Nephron (organoid): ENCODE data around the gene ZNF536.
"Not testable (repeated sequence)": the region's sequence is repeated elsewhere in the genome, so short reads cannot be mapped to it uniquely, and the experiment has no call there.

Source experiments
- H3K27ac Mint-ChIP-seq, 3 experiments: 2 replicates each; pipeline ENCODE4 v1.8.0; 2020; ENCODE audit warnings: mixed read lengths in 3 of 3, mild to moderate bottlenecking in 2 of 3, moderate library complexity in 1 of 3
- H3K27me3 Mint-ChIP-seq: 2 replicates; pipeline ENCODE4 v1.8.0; 2021; ENCODE audit warnings: low read depth, mild to moderate bottlenecking, moderate library complexity, mixed read lengths
- H3K36me3 Mint-ChIP-seq: 2 replicates; pipeline ENCODE4 v1.8.0; 2020; ENCODE audit warnings: low read depth, mixed read lengths
- H3K4me1 Mint-ChIP-seq: 2 replicates; pipeline ENCODE4 v1.8.0; 2020; ENCODE audit warnings: mixed read lengths
- H3K4me3 Mint-ChIP-seq, 3 experiments: 2 replicates each; pipeline ENCODE4 v1.8.0; 2020; ENCODE audit warnings: mild to moderate bottlenecking in 3 of 3, mixed read lengths in 3 of 3, moderate library complexity in 2 of 3
- H3K9me3 Mint-ChIP-seq: 2 replicates; pipeline ENCODE4 v1.8.0; 2020; ENCODE audit warnings: mixed read lengths
- TF ChIP-seq, protein P1 (sequence below), 3 experiments: fragments of 200-600 bp; sonication (generic); IDR thresholded peaks; one replicate each; pipeline ENCODE4 v1.5.0; 2021; ENCODE audit warnings: antibody characterized with exemption in 3 of 3; ENCODE audit not compliant: unreplicated experiment in 3 of 3

Gene ZNF536

DNA sequence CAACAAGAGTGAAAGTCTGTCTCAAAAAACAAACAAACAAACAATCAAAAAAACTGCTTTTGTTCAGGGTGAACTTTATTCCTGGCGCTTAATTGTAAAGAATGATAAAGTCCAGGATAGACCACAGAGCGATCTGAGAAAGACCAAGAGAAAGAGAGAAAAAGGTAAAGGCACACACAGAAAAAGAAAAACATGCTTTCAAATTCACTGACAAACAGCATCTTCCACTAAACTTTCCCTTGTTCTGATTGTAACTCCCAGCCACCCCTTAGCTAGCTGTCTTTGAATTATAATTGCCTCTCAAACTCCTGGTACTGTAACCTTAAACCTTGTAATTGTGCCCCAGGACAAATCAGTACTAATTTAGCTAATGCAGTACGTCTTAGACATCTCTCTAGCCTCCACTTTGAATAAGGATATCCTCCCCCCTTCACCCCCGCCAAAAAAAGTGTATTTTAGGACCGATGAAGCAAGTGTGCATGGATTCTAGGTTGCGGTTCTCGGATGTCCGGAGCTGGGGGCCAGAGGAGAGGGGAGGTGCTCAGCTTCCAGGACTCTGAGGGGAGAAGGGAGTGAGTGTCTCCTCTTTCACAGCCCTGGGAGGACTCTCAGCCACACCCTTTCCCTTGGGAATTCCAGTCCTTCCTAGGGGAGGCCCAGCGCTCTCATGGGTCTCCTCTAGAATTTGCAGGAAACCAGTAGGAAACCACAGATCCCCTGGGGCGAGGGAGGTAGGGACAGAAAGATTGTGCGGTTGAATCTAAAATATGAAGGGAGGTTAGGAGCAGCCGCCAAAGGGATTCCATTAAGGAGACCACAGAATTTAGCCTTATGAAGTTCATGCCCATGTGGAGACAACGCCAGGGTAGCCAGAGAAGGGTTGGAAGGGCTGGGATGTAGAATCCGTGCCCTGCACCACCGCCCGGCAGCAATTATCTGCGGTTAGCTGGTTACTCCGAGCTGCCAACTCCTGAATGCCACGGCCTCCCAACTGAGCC is 19.7 kb downstream of the ZNF536 start:
- no peak overlapping the region for H3K27ac Mint-ChIP-seq
- peaks cover 54% of the 10 kb centered on the region for H3K27me3 Mint-ChIP-seq
- no peaks in the 10 kb centered on the region for H3K9me3 Mint-ChIP-seq
- no peak overlapping the region for H3K4me3 Mint-ChIP-seq
- peaks cover 6% of the 10 kb centered on the region for H3K4me1 Mint-ChIP-seq
- TF ChIP-seq, protein P1, sequence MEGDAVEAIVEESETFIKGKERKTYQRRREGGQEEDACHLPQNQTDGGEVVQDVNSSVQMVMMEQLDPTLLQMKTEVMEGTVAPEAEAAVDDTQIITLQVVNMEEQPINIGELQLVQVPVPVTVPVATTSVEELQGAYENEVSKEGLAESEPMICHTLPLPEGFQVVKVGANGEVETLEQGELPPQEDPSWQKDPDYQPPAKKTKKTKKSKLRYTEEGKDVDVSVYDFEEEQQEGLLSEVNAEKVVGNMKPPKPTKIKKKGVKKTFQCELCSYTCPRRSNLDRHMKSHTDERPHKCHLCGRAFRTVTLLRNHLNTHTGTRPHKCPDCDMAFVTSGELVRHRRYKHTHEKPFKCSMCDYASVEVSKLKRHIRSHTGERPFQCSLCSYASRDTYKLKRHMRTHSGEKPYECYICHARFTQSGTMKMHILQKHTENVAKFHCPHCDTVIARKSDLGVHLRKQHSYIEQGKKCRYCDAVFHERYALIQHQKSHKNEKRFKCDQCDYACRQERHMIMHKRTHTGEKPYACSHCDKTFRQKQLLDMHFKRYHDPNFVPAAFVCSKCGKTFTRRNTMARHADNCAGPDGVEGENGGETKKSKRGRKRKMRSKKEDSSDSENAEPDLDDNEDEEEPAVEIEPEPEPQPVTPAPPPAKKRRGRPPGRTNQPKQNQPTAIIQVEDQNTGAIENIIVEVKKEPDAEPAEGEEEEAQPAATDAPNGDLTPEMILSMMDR (IDR thresholded peaks at IDR 0.05; ENCODE audit: unreplicated experiment in 3 of 3): no peak
- H3K36me3 Mint-ChIP-seq: no peaks in the 10 kb centered on the region

DNA sequence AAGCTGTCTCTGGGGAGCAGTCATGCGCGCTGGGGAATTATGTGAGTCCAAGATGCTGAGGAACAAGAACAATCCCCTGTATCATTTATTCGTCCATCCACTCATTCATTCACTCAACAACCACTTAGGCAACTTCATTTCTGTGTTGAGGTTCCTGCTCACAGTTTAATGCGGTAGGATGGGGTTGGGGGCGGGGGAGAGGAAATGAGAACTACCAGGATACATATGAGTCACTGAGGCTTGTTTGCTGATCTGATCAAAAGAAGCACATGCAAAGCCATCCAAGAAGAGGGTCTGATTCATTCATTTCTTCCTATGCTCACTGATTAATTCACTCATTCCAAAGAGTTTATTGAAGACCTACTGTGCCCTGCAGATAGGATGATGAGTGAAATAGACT is 20.9 kb downstream of the ZNF536 start:
- no peak overlapping the region for H3K4me3 Mint-ChIP-seq
- no peak overlapping the region for H3K27ac Mint-ChIP-seq
- no peaks in the 10 kb centered on the region for H3K36me3 Mint-ChIP-seq
- TF ChIP-seq, protein P1 (IDR thresholded peaks at IDR 0.05; ENCODE audit: unreplicated experiment in 3 of 3): no peak
- peaks cover 53% of the 10 kb centered on the region for H3K27me3 Mint-ChIP-seq
- peaks cover 6% of the 10 kb centered on the region for H3K4me1 Mint-ChIP-seq
- no peaks in the 10 kb centered on the region for H3K9me3 Mint-ChIP-seq

DNA sequence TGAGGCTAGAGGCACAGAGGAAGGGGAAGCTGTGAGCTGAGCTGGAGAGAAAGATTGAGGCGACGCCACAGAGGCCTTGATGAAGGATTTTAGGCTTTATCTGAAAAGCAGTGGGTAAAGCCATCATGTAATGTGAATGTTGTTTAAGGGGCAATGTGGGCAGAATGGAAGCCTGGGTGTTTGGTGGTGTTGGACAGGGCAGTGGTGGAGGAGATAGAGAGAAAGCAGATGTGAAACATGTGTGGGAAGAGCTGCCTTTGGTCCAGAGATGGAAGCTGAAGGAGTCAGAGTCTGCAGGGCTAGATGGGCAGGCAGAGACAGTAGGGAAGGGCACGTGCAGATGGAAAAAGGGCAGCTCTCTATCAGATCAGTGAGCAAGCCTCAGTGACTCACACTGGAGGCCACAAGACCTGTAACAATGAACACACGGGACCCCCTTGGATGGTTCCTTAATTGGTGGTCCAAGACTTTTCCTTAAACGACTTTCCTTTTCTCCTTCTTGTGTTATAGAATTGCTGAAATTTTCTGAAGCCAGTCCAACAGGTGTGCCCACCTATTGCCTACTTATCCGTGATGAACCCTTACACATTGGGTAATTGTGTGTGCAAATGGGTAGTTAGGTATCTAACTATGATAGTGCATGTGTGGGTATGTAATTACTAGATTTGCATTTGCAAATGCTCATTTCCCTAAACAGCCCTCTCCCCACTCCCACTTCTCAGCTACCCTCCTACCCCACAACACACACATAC is 21.7 kb downstream of the ZNF536 start:
- no peak overlapping the region for H3K27ac Mint-ChIP-seq
- TF ChIP-seq, protein P1 (IDR thresholded peaks at IDR 0.05; ENCODE audit: unreplicated experiment in 3 of 3): no peak
- H3K27me3 Mint-ChIP-seq: peaks cover 53% of the 10 kb centered on the region
- H3K9me3 Mint-ChIP-seq: no peaks in the 10 kb centered on the region
- no peaks in the 10 kb centered on the region for H3K36me3 Mint-ChIP-seq
- H3K4me3 Mint-ChIP-seq: no peak overlapping the region
- H3K4me1 Mint-ChIP-seq: peaks cover 6% of the 10 kb centered on the region

DNA sequence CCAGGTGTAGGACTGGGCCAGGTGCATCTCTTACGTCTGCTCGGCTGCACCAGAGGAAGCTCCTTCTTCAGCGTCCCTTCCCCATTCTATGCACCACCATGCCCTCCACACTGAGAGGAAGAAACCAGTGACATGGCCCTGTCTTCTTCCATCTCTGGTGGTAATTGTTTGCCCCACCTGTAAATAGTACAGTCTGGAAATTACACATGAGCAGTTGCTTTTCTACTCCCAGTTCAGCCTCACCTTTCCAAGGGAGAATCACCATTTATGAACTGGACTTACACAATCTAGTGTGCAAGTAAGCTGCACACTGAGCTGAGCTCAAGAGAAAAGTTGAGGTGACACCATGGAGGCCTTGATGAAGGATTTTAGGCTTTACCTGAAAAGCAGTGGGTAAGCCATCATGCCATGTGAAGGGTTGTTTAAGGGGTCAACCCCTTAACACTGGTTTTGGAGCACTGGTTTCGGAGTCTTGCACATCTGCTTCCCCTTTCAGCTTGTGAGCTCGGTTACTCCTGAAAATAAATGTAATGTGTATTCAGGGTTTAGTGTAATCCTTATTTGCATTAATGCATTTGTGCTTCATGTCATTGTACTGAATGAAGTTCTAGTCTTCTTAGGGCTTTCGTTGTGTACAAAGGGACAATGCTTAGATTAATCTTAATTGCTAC is 22.4 kb downstream of the ZNF536 start:
- Mint-ChIP-seq H3K36me3 (no peaks in the 10 kb centered on the region), H3K27me3 (peaks cover 53% of the 10 kb centered on the region), H3K4me3 (no peak overlapping the region), H3K9me3 (no peaks in the 10 kb centered on the region), H3K27ac (no peak overlapping the region), H3K4me1 (peaks cover 6% of the 10 kb centered on the region)
- TF ChIP-seq, protein P1 (IDR thresholded peaks at IDR 0.05; ENCODE audit: unreplicated experiment in 3 of 3): no peak

DNA sequence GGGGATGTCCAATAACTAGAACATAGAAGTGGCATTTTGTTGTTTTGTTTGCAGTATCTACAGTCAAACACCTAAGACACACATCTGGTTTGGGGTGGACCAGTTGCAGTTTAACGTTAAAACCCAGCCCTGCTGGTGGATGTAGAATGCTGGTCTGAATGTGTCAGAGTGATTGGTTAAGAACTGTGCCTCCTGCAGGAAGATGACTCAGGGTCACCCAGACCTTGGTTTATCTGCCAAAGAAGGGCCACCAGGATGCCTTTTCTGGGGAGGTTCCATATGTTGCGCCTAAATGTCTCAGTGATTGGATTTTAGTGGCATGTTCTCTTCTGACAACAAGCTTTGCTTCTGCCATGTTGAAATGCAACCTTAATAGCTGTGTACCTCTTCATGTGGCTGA is 23.1 kb downstream of the ZNF536 start:
- Mint-ChIP-seq H3K9me3 (no peaks in the 10 kb centered on the region), H3K27ac (no peak overlapping the region), H3K27me3 (peaks cover 49% of the 10 kb centered on the region), H3K4me1 (peaks cover 6% of the 10 kb centered on the region), H3K36me3 (no peaks in the 10 kb centered on the region), H3K4me3 (no peak overlapping the region)
- TF ChIP-seq, protein P1 (IDR thresholded peaks at IDR 0.05; ENCODE audit: unreplicated experiment in 3 of 3): no peak

DNA sequence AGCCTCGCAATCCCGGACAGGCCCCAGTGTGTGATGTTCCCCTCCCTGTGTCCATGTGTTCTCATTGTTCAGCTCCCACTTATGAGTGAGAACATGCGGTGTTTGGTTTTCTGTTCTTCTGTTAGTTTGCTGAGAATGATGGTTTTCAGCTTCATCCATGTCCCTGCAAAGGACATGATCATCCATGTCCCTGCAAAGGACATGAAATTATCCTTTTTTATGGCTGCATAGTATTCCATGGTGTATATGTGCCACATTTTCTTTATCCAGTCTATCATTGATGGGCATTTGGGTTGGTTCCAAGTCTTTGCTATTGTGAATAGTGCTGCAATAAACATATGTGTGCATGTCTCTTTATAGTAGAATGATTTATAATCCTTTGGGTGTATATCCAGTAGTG is 26.4 kb downstream of the ZNF536 start:
- not testable (repeated sequence) for H3K36me3 Mint-ChIP-seq, H3K4me1 Mint-ChIP-seq, H3K27ac Mint-ChIP-seq, H3K9me3 Mint-ChIP-seq, H3K4me3 Mint-ChIP-seq
- peaks cover 29% of the 10 kb centered on the region for H3K27me3 Mint-ChIP-seq
